HepG2 (cell line): ENCODE data around the gene LILRB5. TPM values are rescaled to one million over a fixed set of nuclear protein-coding genes. Genes with fewer than 3 reads are reported as not detected.

Source experiments
- AGO2 ChIP-seq: fragments of 200-400 bp; formaldehyde crosslinking; optimal IDR thresholded peaks from 2 replicates; pipeline ENCODE3; 2017; ENCODE audit warnings: mild to moderate bottlenecking, low read depth, low read length, moderate library complexity
- ARID2 ChIP-seq: sonication (generic); formaldehyde crosslinking; IDR thresholded peaks from 2 replicates; pipeline ENCODE4 v1.8.1; 2022; ENCODE audit warnings: mild to moderate bottlenecking, missing genetic modification reagents, borderline replicate concordance
- BRD4 ChIP-seq: sonication (generic); formaldehyde crosslinking; IDR thresholded peaks from 2 replicates; pipeline ENCODE4 v1.4.0; 2020; ENCODE audit warnings: missing genetic modification reagents
- FOXJ3 ChIP-seq: sonication (generic); formaldehyde crosslinking; IDR thresholded peaks from 2 replicates; pipeline ENCODE4 v1.4.0; 2020; ENCODE audit warnings: missing genetic modification reagents, mild to moderate bottlenecking, borderline replicate concordance
- ISL2 ChIP-seq: sonication (generic); formaldehyde crosslinking; IDR thresholded peaks from 2 replicates; pipeline ENCODE4 v1.5.0; 2020; ENCODE audit warnings: missing genetic modification reagents
- LCORL ChIP-seq, 2 experiments: fragments of 450-650 bp in 1 of 2; sonication (generic) in 1 of 2; formaldehyde crosslinking in 1 of 2; IDR thresholded peaks; 2 replicates each; pipeline versions ENCODE4 v1.5.0 to v1.6.1; 2017 to 2020; ENCODE audit warnings: antibody characterized with exemption in 1 of 2, missing genetic modification reagents in 1 of 2
- MEIS2 ChIP-seq: sonication (generic); formaldehyde crosslinking; IDR thresholded peaks from 2 replicates; pipeline ENCODE4 v1.9.0; 2021; ENCODE audit warnings: mild to moderate bottlenecking, missing genetic modification reagents
- NRL ChIP-seq: sonication (generic); formaldehyde crosslinking; IDR thresholded peaks from 2 replicates; pipeline ENCODE4 v1.5.0; 2020; ENCODE audit warnings: missing genetic modification reagents, mild to moderate bottlenecking, moderate library complexity, borderline replicate concordance
- REL ChIP-seq: sonication (generic); formaldehyde crosslinking; conservative IDR thresholded peaks from 2 replicates; pipeline ENCODE4 v1.8.0; 2022; ENCODE audit warnings: mild to moderate bottlenecking, missing genetic modification reagents, moderate library complexity
- RFX5 ChIP-seq: IDR thresholded peaks from 2 replicates; pipeline ENCODE4 v1.6.1; 2011; ENCODE audit warnings: low read depth, low read length, improper control_type of control experiment
- SP1 ChIP-seq, 2 experiments: fragments of 450-650 bp in 1 of 2; sonication (generic) in 1 of 2; formaldehyde crosslinking in 1 of 2; IDR thresholded peaks; 2 replicates each; pipeline versions ENCODE4 v1.4.0 to v1.6.1; 2016 to 2020; ENCODE audit warnings: missing genetic modification reagents in 1 of 2
- ZBTB20 ChIP-seq: sonication (generic); formaldehyde crosslinking; IDR thresholded peaks from 2 replicates; pipeline ENCODE4 v1.8.1; 2023; ENCODE audit warnings: missing genetic modification reagents, low read depth, mild to moderate bottlenecking, borderline replicate concordance
- ZNF30 ChIP-seq: sonication (generic); formaldehyde crosslinking; IDR thresholded peaks from 2 replicates; pipeline ENCODE4 v1.5.0; 2020; ENCODE audit warnings: mild to moderate bottlenecking, missing genetic modification reagents
- ZNF724P ChIP-seq: sonication (generic); formaldehyde crosslinking; IDR thresholded peaks from 2 replicates; pipeline ENCODE4 v1.8.0; 2022; ENCODE audit warnings: missing genetic modification reagents, borderline replicate concordance
- ZSCAN20 ChIP-seq: sonication (generic); formaldehyde crosslinking; IDR thresholded peaks from 2 replicates; pipeline ENCODE4 v1.4.0; 2020; ENCODE audit warnings: missing genetic modification reagents, mild to moderate bottlenecking, borderline replicate concordance
- polyA plus RNA-seq, 8 experiments: library from polyadenylated mRNA; depleted of rRNA in 3 of 8; stranded (reverse) in 7 of 8; unstranded in 1 of 8; fragments of >200 nt; fragmentation: Illumina TruSeq in 4 of 8; extraction: Trizol in 4 of 8; gene quantifications; 2 replicates each; pipeline versions ENCODE4 v1.2.1 to v1.2.3, GENCODE V29; 2011 to 2016; ENCODE audit warnings: low read depth in 4 of 8, missing spikeins in 1 of 8, mixed read lengths in 1 of 8; ENCODE audit not compliant: insufficient read depth in 1 of 8
- total RNA-seq, 5 experiments: library from RNA; depleted of rRNA; stranded (reverse); fragments of >200 nt; fragmentation: Illumina TruSeq; extraction: Trizol; gene quantifications; 2 replicates each; pipeline ENCODE4 v1.2.3, GENCODE V29; 2016; ENCODE audit warnings: low read depth in 1 of 5
- TF ChIP-seq, protein P1 (sequence below), 2 experiments: sonication (generic) in 1 of 2; formaldehyde crosslinking in 1 of 2; IDR thresholded peaks; 2 replicates each; pipeline versions ENCODE4 v1.4.0 to v1.6.1; 2018 to 2020; ENCODE audit warnings: missing genetic modification reagents in 2 of 2, borderline replicate concordance in 1 of 2, low read depth in 1 of 2, mild to moderate bottlenecking in 1 of 2, missing biosample characterization in 1 of 2
- TF ChIP-seq, protein P2 (sequence below): sonication (generic); formaldehyde crosslinking; IDR thresholded peaks from 2 replicates; pipeline ENCODE4 v1.4.0; 2020; ENCODE audit warnings: missing genetic modification reagents
- TF ChIP-seq, protein P3 (sequence below): sonication (generic); formaldehyde crosslinking; IDR thresholded peaks from 2 replicates; pipeline ENCODE4 v1.5.1; 2020; ENCODE audit warnings: missing genetic modification reagents, mild to moderate bottlenecking, borderline replicate concordance
- TF ChIP-seq, protein P4 (sequence below): sonication (generic); formaldehyde crosslinking; IDR thresholded peaks from 2 replicates; pipeline ENCODE4 v1.8.0; 2022; ENCODE audit warnings: missing genetic modification reagents, low read depth, mild to moderate bottlenecking, borderline replicate concordance
- TF ChIP-seq, protein P5 (sequence below): sonication (generic); formaldehyde crosslinking; IDR thresholded peaks from 2 replicates; pipeline ENCODE4 v1.5.1; 2020; ENCODE audit warnings: mild to moderate bottlenecking, missing genetic modification reagents

LILRB5 gene
- total and polyA plus RNA-seq, 2 of the 13 experiments (the other 11 are each of a cell fraction or from before 2014, with no cell fraction given), result not detected

DNA sequence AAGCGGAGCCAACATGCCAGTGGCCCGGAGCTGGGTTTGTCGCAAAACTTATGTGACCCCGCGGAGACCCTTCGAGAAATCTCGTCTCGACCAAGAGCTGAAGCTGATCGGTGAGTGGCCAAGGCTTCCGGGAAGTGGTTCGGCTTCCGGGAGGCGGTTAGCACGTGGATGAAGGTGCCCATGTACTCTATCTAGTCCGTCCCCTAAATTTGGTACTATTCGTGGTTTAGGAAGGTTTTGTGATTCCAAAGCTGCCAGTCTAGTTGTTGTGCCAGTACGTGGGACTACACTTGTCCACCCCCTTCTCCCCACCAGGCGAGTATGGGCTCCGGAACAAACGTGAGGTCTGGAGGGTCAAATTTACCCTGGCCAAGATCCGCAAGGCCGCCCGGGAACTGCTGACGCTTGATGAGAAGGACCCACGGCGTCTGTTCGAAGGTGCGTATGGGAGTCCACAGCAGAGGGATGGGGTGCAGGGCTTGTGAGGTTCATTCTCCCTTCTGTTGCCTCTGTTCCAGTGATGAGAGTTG lies 55.8 kb downstream of the LILRB5 start (continued):
- TF ChIP-seq, protein P1, sequence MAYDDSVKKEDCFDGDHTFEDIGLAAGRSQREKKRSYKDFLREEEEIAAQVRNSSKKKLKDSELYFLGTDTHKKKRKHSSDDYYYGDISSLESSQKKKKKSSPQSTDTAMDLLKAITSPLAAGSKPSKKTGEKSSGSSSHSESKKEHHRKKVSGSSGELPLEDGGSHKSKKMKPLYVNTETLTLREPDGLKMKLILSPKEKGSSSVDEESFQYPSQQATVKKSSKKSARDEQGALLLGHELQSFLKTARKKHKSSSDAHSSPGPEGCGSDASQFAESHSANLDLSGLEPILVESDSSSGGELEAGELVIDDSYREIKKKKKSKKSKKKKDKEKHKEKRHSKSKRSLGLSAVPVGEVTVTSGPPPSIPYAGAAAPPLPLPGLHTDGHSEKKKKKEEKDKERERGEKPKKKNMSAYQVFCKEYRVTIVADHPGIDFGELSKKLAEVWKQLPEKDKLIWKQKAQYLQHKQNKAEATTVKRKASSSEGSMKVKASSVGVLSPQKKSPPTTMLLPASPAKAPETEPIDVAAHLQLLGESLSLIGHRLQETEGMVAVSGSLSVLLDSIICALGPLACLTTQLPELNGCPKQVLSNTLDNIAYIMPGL (CRISPR knock-in tag; IDR thresholded peaks at IDR 0.05; ENCODE audit: borderline replicate concordance in 1 of 2, low read depth in 1 of 2), result no peak
- TF ChIP-seq RFX5, result peak; percentile 49
- TF ChIP-seq SP1 (IDR thresholded peaks at IDR 0.05), result no peak
- no peak for TF ChIP-seq SP1 (CRISPR knock-in tag; IDR thresholded peaks at IDR 0.05)
- TF ChIP-seq LCORL (IDR thresholded peaks at IDR 0.05), result no peak
- TF ChIP-seq LCORL (CRISPR knock-in tag; IDR thresholded peaks at IDR 0.05), result 0 out of 2 replicates have a peak, but pooled peaks have one; percentile 12
- TF ChIP-seq ZBTB20 (CRISPR knock-in tag), result peak; percentile 70; the same call in 1 of the 2 replicates
- TF ChIP-seq AGO2, result peak; percentile 69
- peak; percentile 66; the same call in 1 of the 2 replicates for TF ChIP-seq REL (CRISPR knock-in tag)
- TF ChIP-seq FOXJ3 (CRISPR knock-in tag), result no peak
- TF ChIP-seq, protein P2, sequence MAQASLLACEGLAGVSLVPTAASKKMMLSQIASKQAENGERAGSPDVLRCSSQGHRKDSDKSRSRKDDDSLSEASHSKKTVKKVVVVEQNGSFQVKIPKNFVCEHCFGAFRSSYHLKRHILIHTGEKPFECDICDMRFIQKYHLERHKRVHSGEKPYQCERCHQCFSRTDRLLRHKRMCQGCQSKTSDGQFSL (CRISPR knock-in tag), result 0 out of 2 replicates have a peak, but pooled peaks have one; percentile 9
- no peak for TF ChIP-seq ARID2
- TF ChIP-seq, protein P3, sequence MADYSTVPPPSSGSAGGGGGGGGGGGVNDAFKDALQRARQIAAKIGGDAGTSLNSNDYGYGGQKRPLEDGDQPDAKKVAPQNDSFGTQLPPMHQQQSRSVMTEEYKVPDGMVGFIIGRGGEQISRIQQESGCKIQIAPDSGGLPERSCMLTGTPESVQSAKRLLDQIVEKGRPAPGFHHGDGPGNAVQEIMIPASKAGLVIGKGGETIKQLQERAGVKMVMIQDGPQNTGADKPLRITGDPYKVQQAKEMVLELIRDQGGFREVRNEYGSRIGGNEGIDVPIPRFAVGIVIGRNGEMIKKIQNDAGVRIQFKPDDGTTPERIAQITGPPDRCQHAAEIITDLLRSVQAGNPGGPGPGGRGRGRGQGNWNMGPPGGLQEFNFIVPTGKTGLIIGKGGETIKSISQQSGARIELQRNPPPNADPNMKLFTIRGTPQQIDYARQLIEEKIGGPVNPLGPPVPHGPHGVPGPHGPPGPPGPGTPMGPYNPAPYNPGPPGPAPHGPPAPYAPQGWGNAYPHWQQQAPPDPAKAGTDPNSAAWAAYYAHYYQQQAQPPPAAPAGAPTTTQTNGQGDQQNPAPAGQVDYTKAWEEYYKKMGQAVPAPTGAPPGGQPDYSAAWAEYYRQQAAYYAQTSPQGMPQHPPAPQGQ, result 0 out of 2 replicates have a peak, but pooled peaks have one; percentile 1
- TF ChIP-seq, protein P4, sequence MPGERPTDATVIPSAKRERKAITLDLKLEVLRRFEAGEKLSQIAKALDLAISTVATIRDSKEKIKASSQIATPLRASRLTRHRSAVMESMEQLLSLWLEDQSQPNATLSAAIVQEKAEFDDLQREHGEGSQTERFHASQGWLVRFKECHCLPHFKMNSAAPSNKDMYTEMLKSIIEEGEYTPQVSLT, result 0 out of 2 replicates have a peak, but pooled peaks have one; percentile 29
- TF ChIP-seq, protein P5, sequence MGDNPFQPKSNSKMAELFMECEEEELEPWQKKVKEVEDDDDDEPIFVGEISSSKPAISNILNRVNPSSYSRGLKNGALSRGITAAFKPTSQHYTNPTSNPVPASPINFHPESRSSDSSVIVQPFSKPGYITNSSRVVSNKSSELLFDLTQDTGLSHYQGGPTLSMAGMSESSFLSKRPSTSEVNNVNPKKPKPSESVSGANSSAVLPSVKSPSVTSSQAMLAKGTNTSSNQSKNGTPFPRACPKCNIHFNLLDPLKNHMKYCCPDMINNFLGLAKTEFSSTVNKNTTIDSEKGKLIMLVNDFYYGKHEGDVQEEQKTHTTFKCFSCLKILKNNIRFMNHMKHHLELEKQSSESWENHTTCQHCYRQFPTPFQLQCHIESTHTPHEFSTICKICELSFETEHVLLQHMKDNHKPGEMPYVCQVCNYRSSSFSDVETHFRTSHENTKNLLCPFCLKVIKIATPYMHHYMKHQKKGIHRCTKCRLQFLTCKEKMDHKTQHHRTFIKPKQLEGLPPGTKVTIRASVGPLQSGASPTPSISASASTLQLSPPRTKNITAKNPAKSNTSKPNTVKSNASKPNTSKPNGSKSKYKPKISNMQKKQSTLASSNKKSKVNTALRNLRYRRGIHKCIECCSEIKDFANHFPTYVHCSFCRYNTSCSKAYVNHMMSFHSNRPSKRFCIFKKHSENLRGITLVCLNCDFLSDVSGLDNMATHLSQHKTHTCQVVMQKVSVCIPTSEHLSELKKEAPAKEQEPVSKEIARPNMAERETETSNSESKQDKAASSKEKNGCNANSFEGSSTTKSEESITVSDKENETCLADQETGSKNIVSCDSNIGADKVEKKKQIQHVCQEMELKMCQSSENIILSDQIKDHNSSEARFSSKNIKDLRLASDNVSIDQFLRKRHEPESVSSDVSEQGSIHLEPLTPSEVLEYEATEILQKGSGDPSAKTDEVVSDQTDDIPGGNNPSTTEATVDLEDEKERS (CRISPR knock-in tag), result 0 out of 2 replicates have a peak, but pooled peaks have one; percentile 62
- peak; percentile 43; the same call in 1 of the 2 replicates for TF ChIP-seq ZSCAN20
- TF ChIP-seq NRL (CRISPR knock-in tag), result peak; percentile 5; the same call in 1 of the 2 replicates
- no peak for TF ChIP-seq MEIS2 (CRISPR knock-in tag)
- TF ChIP-seq ZNF724P, result 0 out of 2 replicates have a peak, but pooled peaks have one; percentile 10
- TF ChIP-seq BRD4 (CRISPR knock-in tag), result 0 out of 2 replicates have a peak, but pooled peaks have one; percentile 14
- TF ChIP-seq ISL2 (CRISPR knock-in tag), result 0 out of 2 replicates have a peak, but pooled peaks have one; percentile 6
- peak; percentile 72; the same call in 1 of the 2 replicates for TF ChIP-seq ZNF30 (CRISPR knock-in tag)
